Measurements from ENCODE around the gene ADD2. TPM values are rescaled to one million over a fixed set of nuclear protein-coding genes. Genes with fewer than 3 reads are reported as not detected.
A peak's percentile ranks its signal among the peaks of the same experiment; 100 is the strongest.

Gene ADD2
- total RNA-seq, 2 donors from 2014 or later = 14.8 to 53.0 TPM

DNA sequence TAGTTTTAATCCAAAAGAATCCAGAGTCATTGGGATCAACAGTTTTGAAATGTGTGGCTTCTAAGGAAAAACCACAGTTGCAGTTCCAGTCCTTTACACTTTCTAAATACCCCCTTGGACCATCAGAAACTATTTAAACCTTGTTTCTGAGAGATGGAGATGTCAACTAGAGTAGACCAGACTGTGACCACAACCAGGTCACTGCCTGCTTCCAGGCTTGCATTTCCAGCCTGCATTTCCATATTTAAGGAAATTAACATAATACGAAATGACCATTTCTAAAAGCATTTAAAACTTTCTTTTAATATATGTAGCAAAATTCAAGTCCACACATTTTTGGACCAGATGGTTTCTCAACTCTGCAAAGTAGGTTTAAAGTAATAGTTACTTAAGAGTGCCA is 38.4 kb downstream of the ADD2 start:
- H3K27me3 ChIP-seq (ENCODE audit: control insufficient read depth, insufficient read depth, low read length, poor library complexity, severe bottlenecking) = no peaks in the 10 kb centered on the region
- TF ChIP-seq CTCF (conservative IDR thresholded peaks at IDR 0.05) = no peak
- Mint-ChIP-seq H3K36me3 (ENCODE audit: low read depth) (no peaks in the 10 kb centered on the region), H3K4me1 (peaks cover 41% of the 10 kb centered on the region), H3K4me3 (no peak overlapping the region), H3K27me3 (ENCODE audit: insufficient read depth) (peaks cover 2% of the 10 kb centered on the region), H3K27ac (no peak overlapping the region), H3K9me3 (no peaks in the 10 kb centered on the region)
- DNase-seq = no peak
- 87 to 100% methylated on average over 1 of the region's 1 CpG for whole genome bisulfite sequencing, 2 experiments (ENCODE audit: insufficient coverage in 1 of 2, insufficient read length in 1 of 2)
- no peak overlapping the region for H3K9ac ChIP-seq (ENCODE audit: extremely low read depth, low read length, poor library complexity, severe bottlenecking)
- H3K4me3 ChIP-seq (ENCODE audit: low read length) = no peak overlapping the region
- no peaks in the 10 kb centered on the region for H3K9me3 ChIP-seq (ENCODE audit: control insufficient read depth, low read length)
- H3K36me3 ChIP-seq (ENCODE audit: control insufficient read depth, insufficient read depth, low read length) = no peaks in the 10 kb centered on the region
- H3K4me1 ChIP-seq (ENCODE audit: control insufficient read depth, insufficient read depth, low read length) = peaks cover 10% of the 10 kb centered on the region
- no peak overlapping the region for H3K27ac ChIP-seq (ENCODE audit: low read depth, low read length)

DNA sequence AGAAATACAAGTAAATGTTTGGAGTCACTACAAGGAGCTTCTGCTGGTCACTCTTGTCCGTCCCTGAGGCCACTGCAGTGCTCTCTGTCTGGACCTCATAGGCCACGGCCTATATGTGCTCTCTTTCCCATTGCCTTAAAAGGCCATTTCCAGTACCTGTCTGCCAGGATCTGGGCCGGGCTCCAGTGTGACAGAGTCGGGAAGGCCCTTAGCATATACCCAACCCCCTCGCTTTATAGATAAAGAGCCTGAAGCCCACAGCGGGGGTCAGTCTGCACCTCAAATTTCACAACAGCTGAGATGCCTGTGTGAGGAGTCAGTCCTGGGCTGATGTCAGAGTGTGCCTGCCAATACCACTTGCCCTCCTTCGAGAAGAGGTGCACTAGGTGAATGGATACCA is 39.9 kb downstream of the ADD2 start:
- Mint-ChIP-seq H3K9me3 (no peaks in the 10 kb centered on the region), H3K27me3 (ENCODE audit: insufficient read depth) (peaks cover 2% of the 10 kb centered on the region), H3K36me3 (ENCODE audit: low read depth) (no peaks in the 10 kb centered on the region), H3K27ac (peak overlapping the region; percentile 86), H3K4me1 (peaks cover 26% of the 10 kb centered on the region), H3K4me3 (no peak overlapping the region)
- no peak for TF ChIP-seq CTCF (conservative IDR thresholded peaks at IDR 0.05)
- 62 to 76% methylated on average over 4 to 7 of the region's 7 CpGs for WGBS, 2 experiments (ENCODE audit: insufficient coverage in 1 of 2, insufficient read length in 1 of 2)
- Histone ChIP-seq H3K9ac (ENCODE audit: extremely low read depth, low read length, poor library complexity, severe bottlenecking) (no peak overlapping the region), H3K4me3 (ENCODE audit: low read length) (no peak overlapping the region), H3K36me3 (ENCODE audit: control insufficient read depth, insufficient read depth, low read length) (no peaks in the 10 kb centered on the region), H3K9me3 (ENCODE audit: control insufficient read depth, low read length) (no peaks in the 10 kb centered on the region), H3K27me3 (ENCODE audit: control insufficient read depth, insufficient read depth, low read length, poor library complexity, severe bottlenecking) (no peaks in the 10 kb centered on the region), H3K27ac (ENCODE audit: low read depth, low read length) (no peak overlapping the region), H3K4me1 (ENCODE audit: control insufficient read depth, insufficient read depth, low read length) (peaks cover 7% of the 10 kb centered on the region)
- peak; percentile 87 for DNase-seq

DNA sequence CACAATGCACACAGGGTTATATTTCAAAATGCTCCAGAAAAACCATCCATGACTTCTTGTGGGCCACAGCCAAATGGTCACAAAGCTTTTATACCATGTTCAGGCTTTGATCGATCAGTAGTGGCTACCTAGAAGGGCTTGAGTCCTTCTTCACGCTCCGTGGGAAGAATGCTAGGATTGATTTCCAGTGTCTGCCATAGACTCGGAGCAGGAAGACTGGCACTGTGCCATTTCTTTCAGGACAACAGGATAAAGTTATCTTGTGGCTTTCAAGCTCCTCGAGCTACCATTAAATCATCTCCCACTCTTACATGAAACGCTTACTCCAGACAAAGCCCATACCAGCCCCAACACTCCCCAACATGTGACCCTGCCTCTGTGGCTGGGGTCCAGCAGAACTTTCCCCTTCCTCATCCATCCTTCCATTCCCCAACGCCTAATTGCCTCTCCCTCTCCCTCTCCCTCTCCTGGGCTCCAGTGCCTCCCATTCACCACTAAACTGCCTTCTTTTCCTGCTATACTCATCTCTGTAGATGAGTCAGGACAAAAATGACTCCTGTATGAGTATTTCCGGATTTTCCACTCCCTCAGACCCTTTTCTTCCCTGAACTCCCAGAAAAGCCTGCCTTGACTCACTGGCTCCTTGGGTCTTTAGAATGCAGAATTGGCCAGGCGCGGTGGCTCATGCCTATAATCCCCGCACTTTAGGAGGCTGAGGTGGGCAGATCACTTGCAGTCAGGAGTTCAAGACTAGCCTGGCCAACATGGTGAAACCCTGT is 40.9 kb downstream of the ADD2 start:
- Histone ChIP-seq H3K4me1 (ENCODE audit: control insufficient read depth, insufficient read depth, low read length) (peaks cover 5% of the 10 kb centered on the region), H3K27me3 (ENCODE audit: control insufficient read depth, insufficient read depth, low read length, poor library complexity, severe bottlenecking) (no peaks in the 10 kb centered on the region), H3K4me3 (ENCODE audit: low read length) (no peak overlapping the region), H3K36me3 (ENCODE audit: control insufficient read depth, insufficient read depth, low read length) (no peaks in the 10 kb centered on the region), H3K9ac (ENCODE audit: extremely low read depth, low read length, poor library complexity, severe bottlenecking) (no peak overlapping the region), H3K27ac (ENCODE audit: low read depth, low read length) (no peak overlapping the region), H3K9me3 (ENCODE audit: control insufficient read depth, low read length) (no peaks in the 10 kb centered on the region)
- Mint-ChIP-seq H3K4me3 (no peak overlapping the region), H3K9me3 (no peaks in the 10 kb centered on the region), H3K4me1 (peaks cover 19% of the 10 kb centered on the region), H3K27me3 (ENCODE audit: insufficient read depth) (peaks cover 2% of the 10 kb centered on the region), H3K36me3 (ENCODE audit: low read depth) (no peaks in the 10 kb centered on the region), H3K27ac (no peak overlapping the region)
- no peak for DNase-seq
- no peak for TF ChIP-seq CTCF (conservative IDR thresholded peaks at IDR 0.05)
- WGBS, 2 experiments (ENCODE audit: insufficient coverage in 1 of 2, insufficient read length in 1 of 2) = 93 to 96% methylated on average over 10 to 11 of the region's 11 CpGs
